SK-N-SH (cell line): ENCODE data around the gene ANXA11. TPM values are rescaled to one million over a fixed set of nuclear protein-coding genes. Genes with fewer than 3 reads are reported as not detected.

ENCODE experiments used
- CTCF ChIA-PET: fragments of 300-600, 350-600 bp; formaldehyde crosslinking; extraction: SDS; loops from one replicate; lab custom pipeline; 2021; lab: Yijun Ruan, JAX
- POLR2A ChIA-PET: fragments of 350-600 bp; sonication (Branson Sonifier 250); formaldehyde crosslinking; extraction: SDS; loops from one replicate; lab custom pipeline; 2020; ENCODE audit warnings: antibody characterized with exemption, inconsistent platforms; lab: Yijun Ruan, JAX
- DNase-seq: peaks from one replicate; pipeline ENCODE4 v3.0.0; 2012
- H2AFZ ChIP-seq: fragments of 200-600 bp; sonication (generic); 2 replicates; pipeline ENCODE4 v1.8.1; 2016; ENCODE audit warnings: antibody characterized with exemption, mild to moderate bottlenecking, low read depth
- H3F3A ChIP-seq: fragments of 200-600 bp; sonication (generic); replicated peaks from 2 replicates; pipeline ENCODE3; 2016; ENCODE audit warnings: antibody characterized with exemption, mild to moderate bottlenecking; ENCODE audit not compliant: insufficient read depth
- H3K27ac ChIP-seq, 2 experiments: fragments of 200-500 bp in 1 of 2; fragments of 200-600 bp in 1 of 2; sonication (Bioruptor generic) in 1 of 2; sonication (generic), shearing (Covaris generic) in 1 of 2; 2 replicates each; pipeline versions ENCODE4 v1.5.1 to v1.6.1; 2014 to 2016; ENCODE audit warnings: low read depth in 2 of 2, inconsistent platforms in 1 of 2, low read length in 1 of 2, mild to moderate bottlenecking in 1 of 2, mixed read lengths in 1 of 2
- H3K27me3 ChIP-seq: fragments of 200-600 bp; sonication (generic), shearing (Covaris generic); 2 replicates; pipeline ENCODE4 v1.6.1; 2016; ENCODE audit warnings: mixed run types; ENCODE audit not compliant: insufficient read depth
- H3K36me3 ChIP-seq, 2 experiments: fragments of 200-500 bp in 1 of 2; fragments of 200-600 bp in 1 of 2; sonication (Bioruptor generic) in 1 of 2; sonication (generic) in 1 of 2; replicated peaks in 1 of 2; 2 replicates each; pipeline versions ENCODE3 to v1.5.1; 2014 to 2016; ENCODE audit warnings: low read length in 1 of 2, mild to moderate bottlenecking in 1 of 2; ENCODE audit not compliant: insufficient read depth in 2 of 2, control insufficient read depth in 1 of 2
- H3K4me1 ChIP-seq, 2 experiments: fragments of 200-500 bp in 1 of 2; fragments of 200-600 bp in 1 of 2; sonication (Bioruptor generic) in 1 of 2; sonication (generic), shearing (Covaris generic) in 1 of 2; 2 replicates each; pipeline versions ENCODE4 v1.5.1 to v1.6.1; 2014 to 2016; ENCODE audit warnings: low read depth in 1 of 2, low read length in 1 of 2, mixed run types in 1 of 2; ENCODE audit not compliant: insufficient read depth in 2 of 2, control insufficient read depth in 1 of 2
- H3K4me2 ChIP-seq: fragments of 200-600 bp; sonication (generic), shearing (Covaris generic); 2 replicates; pipeline ENCODE4 v1.6.1; 2017; ENCODE audit warnings: mixed run types
- H3K4me3 ChIP-seq, 2 experiments: fragments of 200-500 bp in 1 of 2; fragments of 200-600 bp in 1 of 2; sonication (Bioruptor generic) in 1 of 2; sonication (generic), shearing (Covaris generic) in 1 of 2; 2 replicates each; pipeline versions ENCODE4 v1.5.1 to v1.8.1; 2014 to 2016; ENCODE audit warnings: low read depth in 2 of 2, inconsistent platforms in 1 of 2, low read length in 1 of 2, mild to moderate bottlenecking in 1 of 2, mixed read lengths in 1 of 2, moderate library complexity in 1 of 2
- H3K79me2 ChIP-seq: fragments of 200-600 bp; sonication (generic); 2 replicates; pipeline ENCODE4 v1.8.1; 2017; ENCODE audit warnings: mild to moderate bottlenecking; ENCODE audit not compliant: insufficient read depth
- H3K9ac ChIP-seq: fragments of 200-600 bp; sonication (generic); 2 replicates; pipeline ENCODE4 v1.6.1; 2017; ENCODE audit warnings: mixed run types
- H3K9me2 ChIP-seq: fragments of 200-600 bp; sonication (generic); 2 replicates; pipeline ENCODE4 v1.6.1; 2017; ENCODE audit warnings: mixed run types
- H3K9me3 ChIP-seq: fragments of 200-600 bp; sonication (generic); 2 replicates; pipeline ENCODE4 v1.6.1; 2017; ENCODE audit warnings: mixed run types, mild to moderate bottlenecking, moderate library complexity
- H4K20me1 ChIP-seq: fragments of 200-600 bp; sonication (generic); 2 replicates; pipeline ENCODE4 v1.6.1; 2017; ENCODE audit warnings: mild to moderate bottlenecking, mixed run types; ENCODE audit not compliant: insufficient read depth
- CHD2 ChIP-seq: fragments of 150-350 bp; IDR thresholded peaks from 2 replicates; pipeline ENCODE4 v1.6.1; 2018; ENCODE audit warnings: low read length; ENCODE audit not compliant: partially characterized antibody
- EP300 ChIP-seq, 2 experiments: IDR thresholded peaks; 2 replicates each; pipeline versions ENCODE4 v1.4.0 to v1.6.1; 2012; ENCODE audit warnings: borderline replicate concordance in 1 of 2, low read depth in 1 of 2, low read length in 1 of 2
- FOSL2 ChIP-seq: IDR thresholded peaks from 2 replicates; pipeline ENCODE4 v1.4.0; 2012; ENCODE audit warnings: low read depth, mild to moderate bottlenecking, moderate library complexity, borderline replicate concordance
- FOXM1 ChIP-seq: IDR thresholded peaks from 2 replicates; pipeline ENCODE4 v1.4.0; 2012; ENCODE audit warnings: low read depth, mild to moderate bottlenecking
- GABPA ChIP-seq: IDR thresholded peaks from 2 replicates; pipeline ENCODE4 v1.4.0; 2012; ENCODE audit warnings: low read depth, mild to moderate bottlenecking
- GATA2 ChIP-seq: sonication (generic); formaldehyde crosslinking; IDR thresholded peaks from 2 replicates; pipeline ENCODE4 v1.5.0; 2020; ENCODE audit warnings: mild to moderate bottlenecking, missing genetic modification reagents
- JUND ChIP-seq: IDR thresholded peaks from 2 replicates; pipeline ENCODE4 v1.4.0; 2012
- MEF2A ChIP-seq: IDR thresholded peaks from 2 replicates; pipeline ENCODE4 v1.4.0; 2012; ENCODE audit warnings: low read depth, borderline replicate concordance
- MXI1 ChIP-seq: IDR thresholded peaks from 2 replicates; pipeline ENCODE4 v1.6.1; 2012; ENCODE audit warnings: mild to moderate bottlenecking, low read depth, low read length, improper control_type of control experiment
- NFIC ChIP-seq: IDR thresholded peaks from 2 replicates; pipeline ENCODE4 v1.4.0; 2012; ENCODE audit warnings: borderline replicate concordance
- RAD21 ChIP-seq: IDR thresholded peaks from 2 replicates; pipeline ENCODE4 v1.6.1; 2012; ENCODE audit warnings: mild to moderate bottlenecking, low read length
- RCOR1 ChIP-seq: fragments of 150-350 bp; IDR thresholded peaks from 2 replicates; pipeline ENCODE4 v1.6.1; 2017; ENCODE audit warnings: antibody characterized with exemption, low read length
- RXRA ChIP-seq: IDR thresholded peaks from 2 replicates; pipeline ENCODE4 v1.4.0; 2012; ENCODE audit warnings: low read depth, mild to moderate bottlenecking, borderline replicate concordance
- SMC3 ChIP-seq: IDR thresholded peaks from 2 replicates; pipeline ENCODE4 v1.6.1; 2012; ENCODE audit warnings: low read depth, low read length, improper control_type of control experiment
- TAF1 ChIP-seq: IDR thresholded peaks from 2 replicates; pipeline ENCODE4 v1.6.1; 2012; ENCODE audit warnings: low read depth, mild to moderate bottlenecking, low read length, moderate library complexity, borderline replicate concordance
- TCF12 ChIP-seq: IDR thresholded peaks from 2 replicates; pipeline ENCODE4 v1.4.0; 2012
- TEAD4 ChIP-seq: IDR thresholded peaks from 2 replicates; pipeline ENCODE4 v1.4.0; 2012; ENCODE audit warnings: mild to moderate bottlenecking, borderline replicate concordance; ENCODE audit not compliant: insufficient read depth
- YY1 ChIP-seq: IDR thresholded peaks from 2 replicates; pipeline ENCODE4 v1.4.0; 2012; ENCODE audit warnings: low read depth, mild to moderate bottlenecking
- WGBS: methylation state at CpG from one replicate; pipeline ENCODE4 v1.1.6; 2017; ENCODE audit warnings: low lambda C conversion rate; 5-methylcytosine and 5-hydroxymethylcytosine counted together
- polyA plus RNA-seq, 3 experiments: library from polyadenylated mRNA; depleted of rRNA; stranded (reverse); fragments of >200 nt; gene quantifications; 2 replicates each; pipeline ENCODE4 v1.2.3, GENCODE V29; 2012
- TF ChIP-seq, protein P1 (sequence below): IDR thresholded peaks from 2 replicates; pipeline ENCODE4 v1.4.0; 2012; ENCODE audit warnings: low read depth, borderline replicate concordance
- TF ChIP-seq, protein P2 (sequence below): fragments of 150-350 bp; IDR thresholded peaks from 2 replicates; pipeline ENCODE4 v1.6.1; 2016; ENCODE audit warnings: mild to moderate bottlenecking, low read depth, low read length
- TF ChIP-seq, protein P3 (sequence below): IDR thresholded peaks from 2 replicates; pipeline ENCODE4 v1.4.0; 2012; ENCODE audit warnings: low read depth, borderline replicate concordance
- TF ChIP-seq, protein P4 (sequence below): fragments of 150-350 bp; IDR thresholded peaks from 2 replicates; pipeline ENCODE4 v1.6.1; 2017; ENCODE audit warnings: antibody characterized with exemption, low read length, low read depth, borderline replicate concordance

ANXA11 gene
- polyA plus RNA-seq, 1 of the 3 experiments (the other 2 are of a cell fraction) = 53.6 TPM

DNA sequence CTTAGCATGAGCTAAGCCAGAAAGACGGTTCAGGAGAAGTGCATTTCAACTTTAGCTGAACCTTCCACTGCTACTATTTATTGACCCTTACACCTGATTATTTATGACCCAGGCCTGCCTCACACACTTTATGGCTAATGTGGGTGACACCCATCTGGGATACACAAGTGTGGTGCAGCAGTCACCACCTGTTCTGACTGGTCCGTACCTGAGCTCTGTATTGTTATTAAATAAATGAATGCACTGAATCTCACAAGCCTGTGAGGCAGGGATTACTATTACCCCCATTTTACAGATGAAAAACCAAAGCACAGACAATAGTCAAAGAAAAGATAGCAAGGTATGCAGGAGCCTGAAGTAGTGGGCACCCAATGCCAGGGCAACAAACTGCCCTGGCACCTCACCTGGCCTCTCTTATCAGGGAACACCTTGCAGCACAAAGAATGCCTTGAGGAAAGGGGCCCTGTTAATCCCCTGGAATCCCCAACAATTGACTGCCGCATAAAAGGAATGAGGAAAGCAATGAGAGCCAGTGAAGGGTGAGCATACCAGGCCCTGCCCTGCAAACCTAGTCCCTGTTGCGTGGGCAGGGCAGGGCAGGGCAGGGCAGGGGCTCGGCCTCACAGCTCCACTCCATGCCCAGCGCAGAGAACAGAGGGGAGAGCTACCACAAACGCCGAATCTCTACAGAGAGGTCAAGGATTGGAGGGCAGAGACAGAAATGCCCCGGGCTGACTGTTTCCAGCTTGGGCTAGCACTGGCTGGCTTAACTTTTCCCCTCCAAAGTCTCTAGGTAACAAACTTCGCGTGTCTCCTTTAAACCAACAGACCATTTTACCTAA is 1.3 kb downstream of the ANXA11 start:
- POLR2A ChIA-PET = no interaction called here
- 0 out of 2 replicates have a peak overlapping the region, but pooled peaks have one; percentile 94 for H2AFZ ChIP-seq
- no peaks in the 10 kb centered on the region for H3K27me3 ChIP-seq
- peak overlapping the region in 1 of 2 experiments; percentile 47; a peak in 2 of 4 replicates for H3K27ac ChIP-seq
- H3K4me2 ChIP-seq = peak overlapping the region; percentile 85
- peak overlapping the region; percentile 94 for H3K9ac ChIP-seq
- DNase-seq = no peak
- CTCF ChIA-PET = no interaction called here
- no peaks in the 10 kb centered on the region for H3K9me2 ChIP-seq
- peaks cover 11 to 17% of the 10 kb centered on the region in 2 experiments; a peak in 2 of 4 replicates for H3K4me1 ChIP-seq
- no peaks in the 10 kb centered on the region for H3K9me3 ChIP-seq
- H3K79me2 ChIP-seq = peaks cover 67% of the 10 kb centered on the region
- no peaks in the 10 kb centered on the region for H3K36me3 ChIP-seq
- 81% methylated on average over 9 of the region's 11 CpGs for WGBS
- H4K20me1 ChIP-seq = peaks cover 31% of the 10 kb centered on the region
- TF ChIP-seq CHD2 = no peak
- TF ChIP-seq SMC3 = no peak
- TF ChIP-seq, protein P1, sequence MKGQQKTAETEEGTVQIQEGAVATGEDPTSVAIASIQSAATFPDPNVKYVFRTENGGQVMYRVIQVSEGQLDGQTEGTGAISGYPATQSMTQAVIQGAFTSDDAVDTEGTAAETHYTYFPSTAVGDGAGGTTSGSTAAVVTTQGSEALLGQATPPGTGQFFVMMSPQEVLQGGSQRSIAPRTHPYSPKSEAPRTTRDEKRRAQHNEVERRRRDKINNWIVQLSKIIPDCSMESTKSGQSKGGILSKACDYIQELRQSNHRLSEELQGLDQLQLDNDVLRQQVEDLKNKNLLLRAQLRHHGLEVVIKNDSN = no peak
- TF ChIP-seq RXRA = no peak
- no peak for TF ChIP-seq RCOR1
- TF ChIP-seq TAF1 = no peak
- no peak for TF ChIP-seq GABPA
- no peak for TF ChIP-seq FOSL2
- no peak for TF ChIP-seq TCF12
- TF ChIP-seq MXI1 = no peak
- no peak for TF ChIP-seq RAD21
- no peak for TF ChIP-seq EP300 (IDR thresholded peaks at IDR 0.05; ENCODE audit: borderline replicate concordance in 1 of 2, low read depth in 1 of 2, low read length in 1 of 2)
- no peak for TF ChIP-seq FOXM1
- no peaks in the 10 kb centered on the region for H3F3A ChIP-seq
- H3K4me3 ChIP-seq = peak overlapping the region; percentile 72 to 75

DNA sequence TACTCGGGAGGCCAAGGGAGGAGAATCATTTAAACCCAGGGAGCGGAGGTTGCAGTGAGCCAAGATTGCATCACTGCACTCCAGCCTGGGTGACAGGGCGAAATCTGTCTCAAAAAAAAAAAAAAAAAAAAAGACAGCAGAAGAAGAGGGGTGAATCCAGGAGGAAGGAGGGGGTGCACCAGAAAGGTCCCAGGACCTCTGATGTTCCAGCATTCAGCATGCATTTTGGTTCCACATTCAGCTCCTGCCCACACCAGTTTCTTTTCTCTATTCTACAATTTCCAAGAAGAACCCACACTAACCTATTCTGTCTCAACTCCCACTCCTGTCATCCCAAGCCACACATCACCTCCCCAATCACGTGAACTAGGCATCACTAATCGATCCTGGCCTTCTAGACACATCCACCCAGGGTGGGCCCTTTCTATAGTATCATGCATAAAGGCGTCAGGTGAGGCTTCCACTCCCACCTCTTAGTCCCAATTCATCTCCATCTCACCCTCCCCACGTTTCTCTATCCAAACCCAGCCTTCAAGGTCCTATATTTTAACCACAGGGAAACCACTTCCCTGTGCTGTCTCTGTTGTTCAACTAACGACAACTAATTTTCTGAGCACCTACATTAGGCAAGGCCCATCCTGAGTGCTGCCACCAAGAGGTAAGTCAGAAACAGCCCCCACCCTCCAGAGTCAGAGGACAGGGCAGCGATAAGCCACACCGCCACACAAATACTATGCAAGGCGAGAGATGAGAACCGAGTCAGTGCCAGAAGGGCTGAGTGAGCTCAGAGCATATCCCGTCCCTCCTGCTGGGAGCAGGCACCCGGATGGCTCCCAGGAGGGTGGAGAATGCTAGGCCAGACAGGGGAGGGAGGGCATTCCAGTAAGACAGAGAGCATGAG is 2.2 kb downstream of the ANXA11 start:
- POLR2A ChIA-PET = no interaction called here
- TF ChIP-seq NFIC (no peak), JUND (no peak), CHD2 (no peak), GATA2 (CRISPR knock-in tag) (no peak), TEAD4 (no peak), YY1 (no peak), RAD21 (no peak), MEF2A (no peak)
- TF ChIP-seq, protein P2, sequence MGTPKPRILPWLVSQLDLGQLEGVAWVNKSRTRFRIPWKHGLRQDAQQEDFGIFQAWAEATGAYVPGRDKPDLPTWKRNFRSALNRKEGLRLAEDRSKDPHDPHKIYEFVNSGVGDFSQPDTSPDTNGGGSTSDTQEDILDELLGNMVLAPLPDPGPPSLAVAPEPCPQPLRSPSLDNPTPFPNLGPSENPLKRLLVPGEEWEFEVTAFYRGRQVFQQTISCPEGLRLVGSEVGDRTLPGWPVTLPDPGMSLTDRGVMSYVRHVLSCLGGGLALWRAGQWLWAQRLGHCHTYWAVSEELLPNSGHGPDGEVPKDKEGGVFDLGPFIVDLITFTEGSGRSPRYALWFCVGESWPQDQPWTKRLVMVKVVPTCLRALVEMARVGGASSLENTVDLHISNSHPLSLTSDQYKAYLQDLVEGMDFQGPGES = no peak
- TF ChIP-seq, protein P3, sequence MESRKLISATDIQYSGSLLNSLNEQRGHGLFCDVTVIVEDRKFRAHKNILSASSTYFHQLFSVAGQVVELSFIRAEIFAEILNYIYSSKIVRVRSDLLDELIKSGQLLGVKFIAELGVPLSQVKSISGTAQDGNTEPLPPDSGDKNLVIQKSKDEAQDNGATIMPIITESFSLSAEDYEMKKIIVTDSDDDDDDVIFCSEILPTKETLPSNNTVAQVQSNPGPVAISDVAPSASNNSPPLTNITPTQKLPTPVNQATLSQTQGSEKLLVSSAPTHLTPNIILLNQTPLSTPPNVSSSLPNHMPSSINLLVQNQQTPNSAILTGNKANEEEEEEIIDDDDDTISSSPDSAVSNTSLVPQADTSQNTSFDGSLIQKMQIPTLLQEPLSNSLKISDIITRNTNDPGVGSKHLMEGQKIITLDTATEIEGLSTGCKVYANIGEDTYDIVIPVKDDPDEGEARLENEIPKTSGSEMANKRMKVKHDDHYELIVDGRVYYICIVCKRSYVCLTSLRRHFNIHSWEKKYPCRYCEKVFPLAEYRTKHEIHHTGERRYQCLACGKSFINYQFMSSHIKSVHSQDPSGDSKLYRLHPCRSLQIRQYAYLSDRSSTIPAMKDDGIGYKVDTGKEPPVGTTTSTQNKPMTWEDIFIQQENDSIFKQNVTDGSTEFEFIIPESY = no peak
- TF ChIP-seq, protein P4, sequence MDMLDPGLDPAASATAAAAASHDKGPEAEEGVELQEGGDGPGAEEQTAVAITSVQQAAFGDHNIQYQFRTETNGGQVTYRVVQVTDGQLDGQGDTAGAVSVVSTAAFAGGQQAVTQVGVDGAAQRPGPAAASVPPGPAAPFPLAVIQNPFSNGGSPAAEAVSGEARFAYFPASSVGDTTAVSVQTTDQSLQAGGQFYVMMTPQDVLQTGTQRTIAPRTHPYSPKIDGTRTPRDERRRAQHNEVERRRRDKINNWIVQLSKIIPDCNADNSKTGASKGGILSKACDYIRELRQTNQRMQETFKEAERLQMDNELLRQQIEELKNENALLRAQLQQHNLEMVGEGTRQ = no peak

More for the DNA sequence above, 2.2 kb downstream of the ANXA11 start:
- Histone ChIP-seq H3K27ac (no peak overlapping the region), H3K27me3 (no peaks in the 10 kb centered on the region), H3K9ac (no peak overlapping the region), H3K4me2 (peak overlapping the region; percentile 85), H3F3A (no peaks in the 10 kb centered on the region), H3K9me3 (no peaks in the 10 kb centered on the region), H3K4me1 (peaks cover 11 to 19% of the 10 kb centered on the region in 2 experiments; a peak in 2 of 4 replicates), H3K4me3 (peak overlapping the region in 1 of 2 experiments; percentile 22; a peak in 2 of 4 replicates), H3K79me2 (peaks cover 76% of the 10 kb centered on the region), H3K36me3 (no peaks in the 10 kb centered on the region), H3K9me2 (no peaks in the 10 kb centered on the region), H2AFZ (no peak overlapping the region), H4K20me1 (peaks cover 39% of the 10 kb centered on the region)
- WGBS = 79% methylated on average over 14 of the region's 14 CpGs
- CTCF ChIA-PET = no interaction called here
- no peak for DNase-seq
